SK-N-SH treated with all-trans-retinoic acid at 6 μM for 48 hours (cell line): ENCODE results near the gene CDH4.
"Not testable (repeated sequence)": the region's sequence is repeated elsewhere in the genome, so short reads cannot be mapped to it uniquely, and the experiment has no call there.

Source experiments
- ATAC-seq: fragments of 200-7000 bp; cut with Tn5 transposase; 3 replicates; pipeline ENCODE4 v1.9.1; 2020; ENCODE audit warnings: mild to moderate bottlenecking, moderate library complexity
- ARNTL ChIP-seq: fragments of 450-650 bp; formaldehyde crosslinking; IDR thresholded peaks from 2 replicates; pipeline ENCODE4 v1.5.0; 2020; ENCODE audit warnings: low read depth, mild to moderate bottlenecking, moderate library complexity, borderline replicate concordance
- BACH2 ChIP-seq: fragments of 250-450 bp; sonication (Bioruptor Pico); IDR thresholded peaks from 2 replicates; pipeline ENCODE4 v1.9.0; 2021; ENCODE audit warnings: mild to moderate bottlenecking, borderline replicate concordance
- CSDC2 ChIP-seq: fragments of 250-450 bp; sonication (Bioruptor Pico); IDR thresholded peaks from 2 replicates; pipeline ENCODE4 v1.5.0; 2020; ENCODE audit warnings: mild to moderate bottlenecking, moderate library complexity
- ESRRG ChIP-seq: fragments of 250-450 bp; sonication (Bioruptor Pico); IDR thresholded peaks from 2 replicates; pipeline ENCODE4 v1.6.1; 2021; ENCODE audit warnings: mild to moderate bottlenecking
- GLIS3 ChIP-seq: fragments of 250-450 bp; sonication (Bioruptor Pico); IDR thresholded peaks from 2 replicates; pipeline ENCODE4 v1.5.0; 2020; ENCODE audit warnings: mild to moderate bottlenecking, moderate library complexity
- PPARA ChIP-seq: fragments of 250-450 bp; sonication (Bioruptor Pico); IDR thresholded peaks from 2 replicates; pipeline ENCODE4 v1.5.0; 2020; ENCODE audit warnings: mild to moderate bottlenecking, borderline replicate concordance
- SNAI2 ChIP-seq: fragments of 250-450 bp; sonication (Bioruptor Pico); IDR thresholded peaks from 2 replicates; pipeline ENCODE4 v1.5.0; 2020; ENCODE audit warnings: mild to moderate bottlenecking, moderate library complexity
- TCF4 ChIP-seq: fragments of 250-450 bp; sonication (Bioruptor Pico); IDR thresholded peaks from 2 replicates; pipeline ENCODE4 v1.8.0; 2021; ENCODE audit warnings: mild to moderate bottlenecking, moderate library complexity, borderline replicate concordance
- TOX ChIP-seq: fragments of 250-450 bp; sonication (Bioruptor Pico); IDR thresholded peaks from 2 replicates; pipeline ENCODE4 v1.8.0; 2021; ENCODE audit warnings: mild to moderate bottlenecking, moderate library complexity, borderline replicate concordance
- TF ChIP-seq, protein P1 (sequence below): fragments of 250-450 bp; sonication (Bioruptor Pico); IDR thresholded peaks from 2 replicates; pipeline ENCODE4 v1.8.0; 2021; ENCODE audit warnings: low read depth, mild to moderate bottlenecking, moderate library complexity, borderline replicate concordance
- TF ChIP-seq, protein P2 (sequence below): fragments of 250-450 bp; sonication (Bioruptor Pico); IDR thresholded peaks from 2 replicates; pipeline ENCODE4 v1.8.0; 2020; ENCODE audit warnings: mild to moderate bottlenecking, moderate library complexity, borderline replicate concordance
- TF ChIP-seq, protein P3 (sequence below): fragments of 250-450 bp; sonication (Bioruptor Pico); IDR thresholded peaks from 2 replicates; pipeline ENCODE4 v1.5.1; 2021; ENCODE audit warnings: mild to moderate bottlenecking, moderate library complexity
- TF ChIP-seq, protein P4 (sequence below): fragments of 250-450 bp; sonication (Bioruptor Pico); IDR thresholded peaks from 2 replicates; pipeline ENCODE4 v1.5.1; 2020; ENCODE audit warnings: low read depth, mild to moderate bottlenecking, moderate library complexity
- TF ChIP-seq, protein P5 (sequence below): fragments of 250-450 bp; sonication (Bioruptor Pico); IDR thresholded peaks from 2 replicates; pipeline ENCODE4 v1.5.0; 2020; ENCODE audit warnings: mild to moderate bottlenecking, moderate library complexity

The CDH4 gene

DNA sequence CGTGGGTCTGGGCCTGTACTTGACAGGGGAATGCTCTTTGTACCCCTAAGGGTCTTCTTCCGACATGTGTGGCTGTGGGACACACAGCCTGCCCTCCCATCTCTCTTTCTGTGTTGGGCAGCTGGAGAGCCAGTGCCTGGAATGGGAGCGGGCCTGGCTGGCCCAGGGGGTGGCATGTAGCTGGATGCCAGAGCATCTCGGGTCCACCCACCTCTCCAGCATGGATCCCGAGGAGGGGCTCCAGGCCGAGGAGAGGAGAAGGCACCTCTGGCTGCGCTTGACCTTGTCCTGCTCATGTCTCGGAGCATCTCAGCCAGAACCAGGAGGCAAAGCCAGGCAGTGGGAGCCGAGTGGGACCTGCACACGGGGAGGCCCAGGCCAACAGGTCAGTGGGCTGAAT lies 16.0 kb downstream of the CDH4 start (continued):
- TF ChIP-seq, protein P1, sequence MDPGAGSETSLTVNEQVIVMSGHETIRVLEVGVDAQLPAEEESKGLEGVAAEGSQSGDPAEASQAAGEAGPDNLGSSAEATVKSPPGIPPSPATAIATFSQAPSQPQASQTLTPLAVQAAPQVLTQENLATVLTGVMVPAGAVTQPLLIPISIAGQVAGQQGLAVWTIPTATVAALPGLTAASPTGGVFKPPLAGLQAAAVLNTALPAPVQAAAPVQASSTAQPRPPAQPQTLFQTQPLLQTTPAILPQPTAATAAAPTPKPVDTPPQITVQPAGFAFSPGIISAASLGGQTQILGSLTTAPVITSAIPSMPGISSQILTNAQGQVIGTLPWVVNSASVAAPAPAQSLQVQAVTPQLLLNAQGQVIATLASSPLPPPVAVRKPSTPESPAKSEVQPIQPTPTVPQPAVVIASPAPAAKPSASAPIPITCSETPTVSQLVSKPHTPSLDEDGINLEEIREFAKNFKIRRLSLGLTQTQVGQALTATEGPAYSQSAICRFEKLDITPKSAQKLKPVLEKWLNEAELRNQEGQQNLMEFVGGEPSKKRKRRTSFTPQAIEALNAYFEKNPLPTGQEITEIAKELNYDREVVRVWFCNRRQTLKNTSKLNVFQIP (CRISPR knock-in tag) = no peak
- no peak for TF ChIP-seq CSDC2 (CRISPR knock-in tag)
- TF ChIP-seq ARNTL (CRISPR knock-in tag) = no peak
- TF ChIP-seq GLIS3 (CRISPR knock-in tag) = no peak
- TF ChIP-seq PPARA = no peak
- no peak for TF ChIP-seq TCF4 (CRISPR knock-in tag)

DNA sequence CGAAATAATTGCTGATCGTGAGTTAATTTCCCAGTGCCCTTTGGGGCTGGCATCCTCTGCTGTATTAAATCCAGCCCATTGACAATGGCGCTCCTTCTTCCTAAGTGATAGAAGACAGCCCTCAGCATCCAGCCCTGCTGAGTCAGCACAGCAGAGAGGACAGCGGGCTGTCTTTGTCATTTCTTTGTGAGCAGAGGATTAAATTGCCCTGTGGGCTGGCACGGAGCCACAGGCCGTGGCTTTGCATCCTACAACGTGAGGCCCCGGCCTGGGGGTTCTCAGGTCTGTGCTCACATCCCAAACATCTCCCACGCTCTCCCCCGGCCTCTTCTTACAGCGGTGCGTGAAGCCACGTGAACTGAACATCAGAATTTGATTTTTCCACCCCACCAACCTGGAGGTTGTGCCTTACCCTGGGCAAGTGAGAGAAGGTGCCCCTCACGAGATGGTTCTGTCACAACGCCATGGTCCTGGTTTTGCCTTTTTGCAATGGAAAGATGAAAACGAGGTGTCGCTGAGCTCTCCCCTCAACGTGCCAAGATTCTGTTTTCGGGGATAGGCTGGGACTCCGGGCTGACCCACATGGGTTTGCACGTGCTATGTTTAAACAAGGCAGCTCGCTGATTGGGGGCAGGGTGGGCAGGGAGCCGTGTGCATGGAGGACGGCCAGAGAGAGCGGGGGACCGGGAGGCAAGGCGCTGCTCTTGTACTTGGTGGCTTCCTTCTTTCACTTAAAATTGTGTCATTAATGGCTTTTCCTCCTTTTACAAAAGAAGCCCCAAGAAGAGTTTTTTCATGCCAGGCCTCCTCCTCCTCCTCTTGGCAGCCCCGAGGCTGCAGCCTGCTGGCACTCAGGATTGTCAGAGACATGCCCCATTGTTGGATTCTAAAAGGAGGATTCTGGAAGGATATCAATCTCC lies 19.5 kb downstream of the CDH4 start:
- ATAC-seq = no peak
- TF ChIP-seq, protein P2, sequence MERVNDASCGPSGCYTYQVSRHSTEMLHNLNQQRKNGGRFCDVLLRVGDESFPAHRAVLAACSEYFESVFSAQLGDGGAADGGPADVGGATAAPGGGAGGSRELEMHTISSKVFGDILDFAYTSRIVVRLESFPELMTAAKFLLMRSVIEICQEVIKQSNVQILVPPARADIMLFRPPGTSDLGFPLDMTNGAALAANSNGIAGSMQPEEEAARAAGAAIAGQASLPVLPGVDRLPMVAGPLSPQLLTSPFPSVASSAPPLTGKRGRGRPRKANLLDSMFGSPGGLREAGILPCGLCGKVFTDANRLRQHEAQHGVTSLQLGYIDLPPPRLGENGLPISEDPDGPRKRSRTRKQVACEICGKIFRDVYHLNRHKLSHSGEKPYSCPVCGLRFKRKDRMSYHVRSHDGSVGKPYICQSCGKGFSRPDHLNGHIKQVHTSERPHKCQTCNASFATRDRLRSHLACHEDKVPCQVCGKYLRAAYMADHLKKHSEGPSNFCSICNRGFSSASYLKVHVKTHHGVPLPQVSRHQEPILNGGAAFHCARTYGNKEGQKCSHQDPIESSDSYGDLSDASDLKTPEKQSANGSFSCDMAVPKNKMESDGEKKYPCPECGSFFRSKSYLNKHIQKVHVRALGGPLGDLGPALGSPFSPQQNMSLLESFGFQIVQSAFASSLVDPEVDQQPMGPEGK (CRISPR knock-in tag) = no peak
- TF ChIP-seq SNAI2 (CRISPR knock-in tag) (no peak), GLIS3 (CRISPR knock-in tag) (no peak), TOX (CRISPR knock-in tag) (no peak), BACH2 (CRISPR knock-in tag) (no peak), ESRRG (no peak)
- TF ChIP-seq, protein P3, sequence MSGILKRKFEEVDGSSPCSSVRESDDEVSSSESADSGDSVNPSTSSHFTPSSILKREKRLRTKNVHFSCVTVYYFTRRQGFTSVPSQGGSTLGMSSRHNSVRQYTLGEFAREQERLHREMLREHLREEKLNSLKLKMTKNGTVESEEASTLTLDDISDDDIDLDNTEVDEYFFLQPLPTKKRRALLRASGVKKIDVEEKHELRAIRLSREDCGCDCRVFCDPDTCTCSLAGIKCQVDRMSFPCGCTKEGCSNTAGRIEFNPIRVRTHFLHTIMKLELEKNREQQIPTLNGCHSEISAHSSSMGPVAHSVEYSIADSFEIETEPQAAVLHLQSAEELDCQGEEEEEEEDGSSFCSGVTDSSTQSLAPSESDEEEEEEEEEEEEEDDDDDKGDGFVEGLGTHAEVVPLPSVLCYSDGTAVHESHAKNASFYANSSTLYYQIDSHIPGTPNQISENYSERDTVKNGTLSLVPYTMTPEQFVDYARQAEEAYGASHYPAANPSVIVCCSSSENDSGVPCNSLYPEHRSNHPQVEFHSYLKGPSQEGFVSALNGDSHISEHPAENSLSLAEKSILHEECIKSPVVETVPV (CRISPR knock-in tag) = no peak

DNA sequence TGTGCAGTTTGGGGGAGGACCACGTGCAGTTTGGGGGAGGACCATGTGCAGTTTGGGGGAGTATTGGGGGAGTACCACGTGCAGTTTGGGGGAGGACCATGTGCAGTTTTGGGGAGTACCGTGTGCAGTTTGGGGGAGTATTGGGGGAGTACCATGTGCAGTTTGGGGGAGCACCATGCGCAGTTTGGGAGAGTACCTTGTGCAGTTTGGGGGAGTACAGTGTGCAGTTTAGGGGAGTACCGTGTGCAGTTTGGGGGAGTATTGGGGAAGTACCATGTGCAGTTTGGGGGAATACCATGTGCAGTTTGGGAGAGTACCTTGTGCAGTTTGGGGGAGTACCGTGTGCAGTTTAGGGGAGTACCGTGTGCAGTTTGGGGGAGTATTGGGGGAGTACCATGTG lies 21.0 kb downstream of the CDH4 start:
- ATAC-seq = not testable (repeated sequence)

DNA sequence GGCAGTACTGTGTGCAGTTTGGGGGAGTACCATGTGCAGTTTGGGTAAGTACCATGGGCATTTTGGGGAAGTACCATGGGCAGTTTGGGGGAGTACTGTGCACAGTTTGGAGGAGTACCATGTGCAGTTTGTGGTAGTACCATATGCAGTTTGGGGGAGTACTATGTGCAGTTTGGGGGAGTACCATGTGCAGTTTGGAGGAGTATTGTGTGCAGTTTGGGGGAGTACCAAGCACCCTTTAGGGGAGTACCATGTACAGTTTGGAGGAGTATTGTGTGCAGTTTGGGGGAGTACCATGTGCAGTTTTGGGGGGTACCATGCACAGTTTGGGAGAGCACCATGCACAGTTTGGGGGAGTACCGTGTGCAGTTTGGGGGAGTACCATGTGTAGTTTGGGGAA lies 21.6 kb downstream of the CDH4 start:
- ATAC-seq = not testable (repeated sequence)

DNA sequence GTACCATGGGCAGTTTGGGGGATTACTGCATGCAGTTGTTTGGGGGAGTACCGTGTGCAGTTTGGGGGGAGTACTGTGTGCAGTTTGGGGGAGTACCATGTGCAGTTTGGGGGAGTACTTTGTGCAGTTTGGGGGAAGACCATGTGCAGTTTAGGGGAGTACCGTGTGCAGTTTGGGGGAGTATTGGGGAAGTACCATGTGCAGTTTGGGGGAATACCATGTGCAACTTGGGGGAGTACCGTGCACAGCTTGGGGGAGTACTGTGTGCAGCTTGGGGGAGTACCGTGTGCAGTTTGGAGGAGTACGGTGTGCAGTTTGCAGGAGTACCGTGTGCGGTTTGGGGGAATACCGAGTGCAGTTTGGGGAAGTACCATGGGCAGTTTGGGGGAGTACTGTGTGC lies 22.3 kb downstream of the CDH4 start:
- ATAC-seq = no peak
- no peak for TF ChIP-seq TCF4 (CRISPR knock-in tag)
- TF ChIP-seq, protein P4, sequence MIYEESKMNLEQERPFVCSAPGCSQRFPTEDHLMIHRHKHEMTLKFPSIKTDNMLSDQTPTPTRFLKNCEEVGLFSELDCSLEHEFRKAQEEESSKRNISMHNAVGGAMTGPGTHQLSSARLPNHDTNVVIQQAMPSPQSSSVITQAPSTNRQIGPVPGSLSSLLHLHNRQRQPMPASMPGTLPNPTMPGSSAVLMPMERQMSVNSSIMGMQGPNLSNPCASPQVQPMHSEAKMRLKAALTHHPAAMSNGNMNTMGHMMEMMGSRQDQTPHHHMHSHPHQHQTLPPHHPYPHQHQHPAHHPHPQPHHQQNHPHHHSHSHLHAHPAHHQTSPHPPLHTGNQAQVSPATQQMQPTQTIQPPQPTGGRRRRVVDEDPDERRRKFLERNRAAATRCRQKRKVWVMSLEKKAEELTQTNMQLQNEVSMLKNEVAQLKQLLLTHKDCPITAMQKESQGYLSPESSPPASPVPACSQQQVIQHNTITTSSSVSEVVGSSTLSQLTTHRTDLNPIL (CRISPR knock-in tag) = no peak
- TF ChIP-seq, protein P2 (CRISPR knock-in tag) = no peak
- TF ChIP-seq, protein P5, sequence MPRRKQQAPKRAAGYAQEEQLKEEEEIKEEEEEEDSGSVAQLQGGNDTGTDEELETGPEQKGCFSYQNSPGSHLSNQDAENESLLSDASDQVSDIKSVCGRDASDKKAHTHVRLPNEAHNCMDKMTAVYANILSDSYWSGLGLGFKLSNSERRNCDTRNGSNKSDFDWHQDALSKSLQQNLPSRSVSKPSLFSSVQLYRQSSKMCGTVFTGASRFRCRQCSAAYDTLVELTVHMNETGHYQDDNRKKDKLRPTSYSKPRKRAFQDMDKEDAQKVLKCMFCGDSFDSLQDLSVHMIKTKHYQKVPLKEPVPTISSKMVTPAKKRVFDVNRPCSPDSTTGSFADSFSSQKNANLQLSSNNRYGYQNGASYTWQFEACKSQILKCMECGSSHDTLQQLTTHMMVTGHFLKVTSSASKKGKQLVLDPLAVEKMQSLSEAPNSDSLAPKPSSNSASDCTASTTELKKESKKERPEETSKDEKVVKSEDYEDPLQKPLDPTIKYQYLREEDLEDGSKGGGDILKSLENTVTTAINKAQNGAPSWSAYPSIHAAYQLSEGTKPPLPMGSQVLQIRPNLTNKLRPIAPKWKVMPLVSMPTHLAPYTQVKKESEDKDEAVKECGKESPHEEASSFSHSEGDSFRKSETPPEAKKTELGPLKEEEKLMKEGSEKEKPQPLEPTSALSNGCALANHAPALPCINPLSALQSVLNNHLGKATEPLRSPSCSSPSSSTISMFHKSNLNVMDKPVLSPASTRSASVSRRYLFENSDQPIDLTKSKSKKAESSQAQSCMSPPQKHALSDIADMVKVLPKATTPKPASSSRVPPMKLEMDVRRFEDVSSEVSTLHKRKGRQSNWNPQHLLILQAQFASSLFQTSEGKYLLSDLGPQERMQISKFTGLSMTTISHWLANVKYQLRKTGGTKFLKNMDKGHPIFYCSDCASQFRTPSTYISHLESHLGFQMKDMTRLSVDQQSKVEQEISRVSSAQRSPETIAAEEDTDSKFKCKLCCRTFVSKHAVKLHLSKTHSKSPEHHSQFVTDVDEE (CRISPR knock-in tag) = no peak
- TF ChIP-seq CSDC2 (CRISPR knock-in tag) = no peak
- no peak for TF ChIP-seq BACH2 (CRISPR knock-in tag)
